Stimulated activated CD4-positive, alpha-beta T cell treated with anti-CD3 and anti-CD28 coated beads, Interleukin-1b, Interleukin-23, amount 100 ng/mL, for 1 hour (primary cell): ENCODE measurements around the gene PRKCE.

Experiments used
- DNase-seq, 2 donors: peaks; one replicate each; pipeline ENCODE4 v3.0.0-alpha.2; 2020; ENCODE audit warnings: low read depth in 2 of 2

PRKCE gene

DNA sequence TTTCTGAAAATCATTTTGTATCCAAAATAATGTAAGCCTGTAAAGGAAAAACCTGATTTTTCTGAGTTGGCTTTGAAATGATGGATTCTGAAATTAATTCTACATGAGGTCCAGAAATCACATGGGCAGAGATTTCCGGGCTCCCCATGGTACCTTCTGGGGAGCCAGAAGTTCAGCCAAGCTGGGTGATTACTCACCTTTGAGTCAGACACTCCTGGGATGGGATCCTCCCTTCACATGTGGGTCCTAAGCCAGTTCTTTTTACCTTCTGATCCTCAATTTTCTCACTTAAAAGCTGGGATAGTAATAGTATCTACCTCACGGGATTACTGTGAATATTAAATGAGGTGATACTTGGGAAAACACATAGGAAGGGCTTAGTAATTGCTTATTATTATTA is 465.9 kb downstream of the PRKCE start:
- no peak for DNase-seq

DNA sequence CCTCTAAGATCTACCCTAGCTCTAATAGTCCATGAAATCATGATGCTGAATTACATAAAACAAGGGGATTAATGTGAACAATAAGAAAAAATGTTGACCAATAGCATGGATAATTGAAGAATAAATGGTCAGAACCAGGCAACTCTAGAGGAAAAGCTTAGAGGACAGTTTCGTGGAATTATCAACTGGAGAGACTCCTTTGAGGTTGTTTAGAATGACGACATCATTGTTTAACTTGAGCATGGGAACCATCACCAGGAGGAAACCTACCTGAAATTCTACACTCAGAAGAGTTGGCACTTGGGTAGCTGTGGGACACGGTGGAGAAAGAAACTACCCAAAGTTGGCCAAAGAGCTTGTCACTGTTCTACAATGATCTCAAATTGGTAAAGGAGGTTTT is 466.5 kb downstream of the PRKCE start:
- no peak for DNase-seq

DNA sequence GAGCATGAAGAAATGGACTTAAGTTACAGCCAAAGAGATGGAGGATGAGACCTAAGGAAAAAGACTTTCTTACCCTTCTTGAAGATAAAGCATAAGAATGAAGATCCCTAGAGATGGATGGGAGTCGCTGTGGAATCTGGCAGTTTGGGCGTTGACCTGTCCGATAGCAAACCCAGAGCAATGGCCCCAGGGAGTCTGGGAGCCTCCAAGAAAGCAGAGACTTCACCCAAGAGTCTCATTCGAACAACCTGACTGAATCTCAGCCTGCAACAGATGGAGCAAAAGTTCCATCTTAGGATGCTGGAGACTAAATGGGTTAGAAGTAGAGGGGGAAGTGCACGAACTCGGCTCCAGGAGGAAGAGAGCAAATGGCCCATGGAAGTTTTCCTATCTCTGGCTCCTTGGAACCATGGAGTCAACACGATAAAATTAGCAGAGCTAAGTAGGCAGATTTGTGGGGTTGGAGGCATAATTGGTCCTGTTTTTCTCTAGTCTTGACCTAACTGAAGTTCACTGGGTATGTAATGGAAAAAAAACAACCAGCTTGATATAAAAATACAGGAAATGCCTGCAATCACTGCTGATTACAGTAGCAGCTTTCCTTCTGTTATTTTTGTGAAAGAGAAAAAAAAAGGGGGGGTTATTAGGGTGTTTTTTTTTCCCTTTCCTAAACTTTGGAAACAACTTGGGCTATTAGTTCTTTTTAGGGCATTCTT is 467.3 kb downstream of the PRKCE start:
- no peak for DNase-seq

DNA sequence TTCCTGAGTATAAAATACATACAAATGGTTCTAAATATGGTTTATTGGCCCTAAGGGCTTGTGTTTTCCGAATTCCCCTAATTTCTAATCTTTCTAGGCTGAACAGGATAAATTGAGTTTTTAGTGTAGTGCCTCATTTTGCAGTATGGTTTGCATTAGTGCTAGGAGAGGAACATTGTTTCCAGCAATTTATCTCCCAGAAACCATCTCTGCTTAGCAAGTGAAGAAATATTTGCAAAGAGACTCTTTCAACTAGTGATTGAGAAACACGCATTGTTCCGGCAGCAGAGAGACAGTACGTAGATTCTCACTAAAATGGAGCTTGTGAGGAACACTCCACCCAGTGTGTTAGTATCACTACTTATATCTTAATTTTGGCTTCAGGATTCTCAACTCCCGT is 468.0 kb downstream of the PRKCE start:
- DNase-seq = no peak

DNA sequence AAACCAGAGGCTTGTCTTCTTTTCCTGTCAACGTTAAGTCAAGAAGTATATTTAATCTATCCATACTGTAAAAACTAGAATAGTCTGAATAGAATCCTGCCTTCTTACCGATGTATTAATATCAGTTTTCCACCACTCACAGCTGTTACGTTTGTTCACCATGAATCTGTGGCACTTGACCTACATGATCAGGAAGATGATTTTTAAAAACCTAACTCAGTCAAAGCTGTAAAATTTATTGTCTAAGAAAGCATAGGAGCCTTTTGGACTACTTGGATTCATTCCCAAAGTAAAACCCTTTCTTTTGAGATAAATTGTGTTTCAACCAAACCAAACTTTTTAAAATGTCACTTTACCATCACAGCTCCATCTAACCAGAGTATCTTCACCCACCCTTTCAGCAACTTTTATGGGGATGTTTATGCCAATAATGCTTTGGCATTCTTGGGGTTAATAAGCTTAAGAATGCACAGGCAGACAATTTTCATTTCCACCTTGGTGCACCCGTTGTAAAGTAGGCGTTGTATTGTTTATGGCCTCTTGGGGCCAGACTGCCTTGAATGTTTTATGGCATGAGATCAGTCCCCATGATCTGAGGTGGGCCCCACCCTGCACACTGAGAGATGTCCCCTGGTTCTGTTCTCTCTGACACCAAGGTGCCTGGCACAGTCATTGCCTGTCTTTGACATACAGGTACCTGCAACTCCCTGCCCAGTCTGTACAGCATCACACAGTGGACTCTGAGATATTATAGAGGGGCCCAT is 469.5 kb downstream of the PRKCE start:
- DNase-seq = no peak

DNA sequence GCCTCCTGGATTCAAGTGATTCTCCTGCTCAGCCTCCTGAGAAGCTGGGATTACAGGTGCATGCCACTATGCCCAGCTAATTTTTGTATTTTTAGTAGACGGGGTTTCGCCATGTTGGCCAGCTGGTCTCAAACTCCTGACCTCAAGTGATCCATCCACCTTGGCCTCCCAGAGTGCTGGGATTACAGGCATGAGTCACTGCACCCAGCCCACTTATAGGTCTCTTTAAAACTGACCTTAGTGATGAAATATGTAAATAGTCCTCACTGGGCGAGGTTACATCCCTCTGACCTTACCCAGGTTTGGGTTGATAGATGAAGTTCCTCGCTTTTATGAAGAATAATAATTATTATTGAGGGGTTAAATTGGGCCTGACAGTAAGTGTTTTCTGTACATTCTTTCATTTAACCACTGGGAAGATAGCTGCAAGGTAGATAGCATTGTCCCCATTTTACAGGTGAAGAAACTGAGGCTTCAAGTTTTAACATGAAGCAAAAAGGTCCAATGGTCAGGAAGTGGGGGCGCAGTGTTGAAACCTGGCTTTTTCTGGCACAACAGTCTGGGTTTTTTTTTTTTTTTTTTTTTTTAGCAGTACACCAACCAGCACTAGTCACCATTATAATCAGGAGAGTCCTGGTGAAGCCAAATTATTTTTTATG is 471.0 kb downstream of the PRKCE start:
- DNase-seq = no peak

DNA sequence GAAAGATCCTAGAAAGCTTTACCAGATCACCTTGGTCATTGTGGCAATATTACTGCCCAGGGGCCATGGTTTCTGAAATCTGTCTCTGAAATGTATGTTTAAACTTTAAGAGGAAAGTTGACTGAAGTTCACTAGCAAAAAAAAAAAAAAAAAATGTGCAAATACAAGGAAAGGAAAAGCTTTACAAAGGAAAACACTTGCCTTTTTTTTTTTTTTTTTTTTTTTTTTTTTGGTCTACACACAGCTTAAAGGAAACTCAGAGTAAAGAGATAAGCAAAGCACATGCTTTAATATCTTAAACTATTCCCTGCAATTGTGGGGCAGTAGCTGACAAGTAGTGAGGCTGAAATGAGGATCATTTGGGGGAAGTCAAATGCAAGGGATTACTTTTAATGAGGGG is 471.5 kb downstream of the PRKCE start:
- DNase-seq = no peak

DNA sequence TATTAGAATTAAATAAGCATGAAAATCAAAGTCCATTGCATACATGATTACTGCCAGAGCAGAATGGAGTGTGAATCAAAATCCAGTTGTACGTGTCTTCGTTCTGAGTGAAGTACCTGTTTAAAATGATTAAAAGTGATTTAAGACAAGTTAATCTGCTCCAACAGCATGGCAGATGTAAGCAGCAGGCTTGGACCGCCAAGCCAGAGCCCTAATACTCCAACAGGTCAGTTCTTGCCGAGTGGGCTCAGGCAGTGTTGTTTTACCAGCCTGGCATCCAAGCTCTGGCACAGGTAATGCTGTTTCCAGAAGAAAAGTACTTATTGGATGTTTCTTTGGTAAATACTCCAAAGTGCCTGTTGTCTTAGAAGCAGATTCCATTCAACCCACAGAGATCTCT is 474.3 kb downstream of the PRKCE start:
- DNase-seq = no peak

DNA sequence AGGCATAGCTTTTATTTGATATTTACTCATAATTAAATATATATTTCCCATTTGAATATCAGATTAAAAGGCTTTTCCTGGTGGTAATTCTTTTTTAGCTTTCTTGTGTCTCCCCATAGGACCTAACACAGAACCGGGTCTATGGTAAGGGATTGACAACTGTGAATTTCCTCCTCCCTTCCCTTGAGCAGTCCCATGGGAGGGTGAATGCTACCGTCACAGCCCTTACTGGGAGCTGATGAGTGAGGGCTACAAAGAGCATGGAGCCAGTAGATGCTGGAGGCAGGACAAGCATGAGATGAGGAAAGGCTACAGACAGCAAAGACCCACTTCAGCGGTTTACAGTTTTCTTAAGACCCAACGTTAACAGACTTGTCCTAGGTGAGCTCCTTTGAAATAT is 475.1 kb downstream of the PRKCE start:
- no peak for DNase-seq

DNA sequence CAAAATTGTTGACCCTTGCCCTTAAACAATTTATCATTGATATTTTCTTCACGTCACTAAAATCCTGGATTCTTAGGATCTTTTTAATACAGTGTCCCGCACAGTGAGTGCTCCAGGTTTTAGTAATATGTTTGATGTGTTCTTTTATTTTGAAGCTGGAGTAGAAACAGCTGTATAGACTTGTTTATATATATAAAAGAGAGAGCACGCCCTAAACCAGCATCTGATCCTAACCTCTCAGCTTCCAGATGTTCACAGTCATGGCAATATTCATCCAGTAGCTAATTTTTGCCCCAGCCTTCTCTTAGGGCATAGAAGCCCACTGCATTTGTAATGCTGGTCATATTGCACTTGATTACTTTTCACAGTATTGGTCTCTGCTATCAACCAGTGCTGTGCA is 475.7 kb downstream of the PRKCE start:
- DNase-seq = no peak

DNA sequence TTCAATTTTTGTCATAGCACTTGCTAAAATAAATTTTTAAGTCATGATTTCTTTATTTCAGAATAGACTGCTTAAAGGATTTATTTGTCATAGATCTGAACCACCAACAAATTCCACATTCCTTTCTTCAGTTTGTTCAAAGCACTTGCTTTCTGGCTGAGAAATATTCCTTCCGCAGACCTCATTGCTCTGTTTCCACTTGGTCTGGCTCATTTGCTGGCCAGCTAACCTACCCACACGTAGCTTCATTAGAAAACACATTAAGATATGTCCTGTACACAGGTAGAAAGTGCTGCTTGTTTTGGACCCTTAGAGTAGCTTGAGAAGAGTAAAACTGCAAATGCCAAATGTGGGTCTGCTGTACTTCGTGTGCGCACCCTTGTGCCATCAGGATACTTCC is 479.0 kb downstream of the PRKCE start:
- DNase-seq = no peak

DNA sequence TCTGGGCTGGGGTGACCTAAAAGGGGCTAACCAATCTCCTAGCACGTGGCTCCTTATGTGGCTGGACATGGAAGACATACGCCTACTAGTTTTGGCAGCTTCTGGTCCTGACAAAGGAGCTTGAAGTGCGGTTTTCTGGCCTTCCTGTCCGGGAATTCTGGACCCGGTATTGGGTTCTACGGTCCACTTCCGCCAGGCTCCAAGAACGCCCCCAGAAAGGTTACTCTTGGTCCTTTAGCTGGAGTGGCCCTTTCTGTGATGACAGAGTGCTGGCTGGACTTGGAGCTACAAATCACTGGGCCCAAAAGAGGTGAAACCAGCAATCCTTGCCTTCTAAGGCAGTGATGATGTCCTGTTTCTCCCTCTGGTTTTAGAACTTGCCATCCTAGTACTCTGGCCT is 481.5 kb downstream of the PRKCE start:
- DNase-seq = no peak

DNA sequence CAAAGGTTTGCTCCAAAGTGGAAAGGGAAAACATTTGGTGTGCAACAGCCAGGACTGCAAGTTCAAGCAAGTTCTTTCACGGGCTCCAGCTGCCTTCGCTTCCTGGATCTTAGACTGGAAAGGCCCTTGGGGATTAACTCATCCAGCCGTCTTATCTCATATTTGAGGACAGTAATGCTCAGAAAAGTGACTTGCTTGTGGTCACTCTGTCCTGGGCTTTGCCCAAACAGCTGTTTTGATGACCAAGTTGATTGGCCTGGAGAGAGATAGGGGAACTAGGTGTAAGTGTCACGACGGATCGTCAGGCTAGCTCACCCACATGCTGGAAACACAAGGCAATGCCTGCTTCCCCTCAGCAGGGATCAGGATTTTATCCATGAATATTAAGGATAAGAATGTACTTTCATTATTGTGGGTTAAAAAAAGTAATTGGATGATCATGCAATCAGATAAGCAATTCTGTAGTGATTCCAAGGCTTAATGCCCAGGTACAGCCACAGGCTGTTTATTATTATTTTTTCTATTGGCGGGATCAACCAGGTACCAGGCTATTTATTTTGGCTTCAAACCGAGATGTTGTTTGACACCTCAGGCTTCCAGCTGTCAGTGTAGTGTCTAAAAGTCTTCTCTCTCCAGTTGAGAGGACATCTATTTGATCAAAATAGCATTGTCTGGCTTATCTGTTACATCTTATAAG is 483.2 kb downstream of the PRKCE start:
- no peak for DNase-seq

DNA sequence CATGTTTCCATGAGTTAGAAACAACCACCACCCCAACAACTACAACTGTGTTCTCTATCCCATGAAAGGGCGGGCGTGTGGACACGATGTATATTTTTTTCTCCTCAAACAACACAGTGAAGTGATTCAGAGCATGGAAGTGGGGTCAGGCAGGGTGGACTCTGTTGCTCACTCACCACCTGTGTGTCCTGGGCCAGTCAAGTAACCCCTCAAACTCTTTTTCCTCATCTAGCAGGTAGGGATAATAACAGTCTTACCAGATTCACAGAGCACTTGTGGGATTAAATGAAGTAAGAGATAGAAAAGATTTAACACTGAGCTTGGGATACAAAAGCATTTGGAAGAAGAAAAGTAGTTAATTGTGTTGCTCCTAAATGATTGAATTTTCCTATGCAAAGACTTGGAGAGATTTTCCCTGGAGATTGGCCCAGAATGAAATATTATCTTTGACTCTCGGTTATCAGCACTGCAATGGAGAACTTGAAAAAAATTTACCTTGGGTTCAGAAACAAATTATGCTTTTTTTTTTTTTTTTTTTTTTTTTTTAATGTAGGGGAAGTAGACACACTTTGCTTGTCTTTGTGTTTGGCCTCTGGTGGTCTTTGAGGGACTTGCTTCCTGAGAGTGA is 483.9 kb downstream of the PRKCE start:
- DNase-seq = no peak

DNA sequence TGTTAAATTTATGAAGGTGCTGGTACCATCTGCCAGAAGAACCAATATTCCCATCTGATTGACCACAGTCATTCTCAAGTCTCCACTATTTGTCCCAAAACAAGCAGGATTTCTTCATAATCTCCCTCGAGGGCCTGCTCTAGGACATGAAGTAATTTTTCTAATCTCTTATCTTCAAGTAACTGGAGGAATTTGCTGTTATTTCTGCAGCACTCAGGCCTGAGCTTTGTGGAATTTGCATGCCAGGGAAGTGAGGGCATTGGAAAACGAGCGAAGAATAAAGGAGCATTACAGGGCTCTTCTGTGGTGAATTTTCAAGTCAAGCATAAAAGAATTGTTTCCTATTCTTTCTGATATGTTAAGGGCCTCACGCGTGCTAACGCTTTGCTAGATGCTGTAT is 484.5 kb downstream of the PRKCE start:
- no peak for DNase-seq

DNA sequence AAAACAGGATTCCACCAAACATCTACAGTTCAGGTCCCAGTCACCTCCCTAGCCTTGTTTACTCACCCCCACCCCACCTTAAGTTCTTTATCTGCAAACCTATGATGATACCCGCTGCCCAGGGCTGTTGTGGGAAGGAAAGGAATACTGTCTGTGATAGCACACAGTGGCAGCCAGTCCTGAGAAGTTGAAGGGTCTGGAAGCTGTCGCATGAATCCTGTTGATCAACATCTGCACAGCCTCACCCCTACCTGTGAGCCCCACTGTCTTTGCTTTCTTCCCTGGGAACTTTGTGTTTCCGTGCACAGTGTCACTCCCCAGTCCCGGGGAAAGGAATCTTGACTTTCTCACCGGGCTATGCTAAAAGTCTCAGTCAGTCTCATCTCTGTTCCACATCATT is 485.0 kb downstream of the PRKCE start:
- no peak for DNase-seq

DNA sequence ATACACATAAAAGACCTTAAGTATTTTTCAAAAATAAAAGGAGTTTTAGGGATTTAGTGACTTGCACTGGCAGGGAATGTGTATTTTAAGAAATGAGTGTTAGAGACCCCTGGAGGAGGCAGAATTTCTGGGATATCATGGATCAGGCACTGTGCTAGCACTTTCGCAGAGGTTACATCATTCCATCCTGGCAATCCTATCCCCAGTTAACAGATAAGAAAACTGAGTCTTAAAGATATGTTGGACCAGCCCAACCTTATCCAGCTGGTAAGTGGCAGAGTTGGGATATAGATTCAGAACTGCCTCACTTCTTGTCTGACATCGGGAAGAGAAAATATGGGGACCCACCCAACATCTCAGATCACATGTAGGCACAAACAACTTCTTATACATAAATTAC is 485.5 kb downstream of the PRKCE start:
- DNase-seq = no peak

DNA sequence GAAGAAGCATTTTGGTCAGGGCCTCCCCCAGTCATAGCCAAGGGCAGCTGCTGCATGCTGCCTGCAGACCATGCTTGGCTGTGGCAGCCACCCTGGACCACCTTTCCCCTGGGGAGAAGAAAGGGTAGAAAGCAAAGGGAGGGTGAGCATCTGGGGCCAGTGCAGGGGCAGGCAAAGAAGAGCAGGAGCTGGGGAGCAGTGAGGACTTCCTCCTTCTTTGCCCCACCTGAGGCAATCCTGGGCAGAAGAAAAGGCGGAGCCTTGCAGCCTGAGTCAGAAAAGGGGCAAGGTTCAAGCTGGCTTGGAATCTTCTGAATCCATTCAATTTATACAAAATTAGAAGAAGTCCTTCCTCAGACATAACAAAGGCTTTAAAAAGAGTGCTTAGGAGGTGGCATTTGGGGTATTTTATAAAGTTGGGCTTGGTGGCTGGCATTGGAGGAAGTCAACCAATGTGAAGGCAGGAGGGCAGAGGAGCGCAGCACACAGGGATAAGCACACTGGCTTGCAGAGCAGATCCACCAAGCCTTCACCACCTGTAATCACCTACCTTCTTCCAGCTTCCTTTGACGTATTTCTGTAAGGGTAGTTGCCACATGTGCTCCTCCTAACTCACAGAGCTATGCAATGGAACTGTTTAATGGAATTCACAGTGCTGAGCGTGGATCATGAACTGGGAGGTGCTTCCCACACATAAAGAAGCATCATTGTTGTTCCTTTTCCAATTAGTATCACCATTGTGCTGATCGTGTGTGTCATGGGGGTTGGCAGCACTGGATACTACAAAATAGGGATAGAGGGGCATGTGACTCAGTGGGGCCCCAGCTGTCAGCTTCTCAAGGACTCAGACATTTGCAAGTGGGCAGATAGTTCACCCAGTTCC is 491.3 kb downstream of the PRKCE start:
- no peak for DNase-seq

DNA sequence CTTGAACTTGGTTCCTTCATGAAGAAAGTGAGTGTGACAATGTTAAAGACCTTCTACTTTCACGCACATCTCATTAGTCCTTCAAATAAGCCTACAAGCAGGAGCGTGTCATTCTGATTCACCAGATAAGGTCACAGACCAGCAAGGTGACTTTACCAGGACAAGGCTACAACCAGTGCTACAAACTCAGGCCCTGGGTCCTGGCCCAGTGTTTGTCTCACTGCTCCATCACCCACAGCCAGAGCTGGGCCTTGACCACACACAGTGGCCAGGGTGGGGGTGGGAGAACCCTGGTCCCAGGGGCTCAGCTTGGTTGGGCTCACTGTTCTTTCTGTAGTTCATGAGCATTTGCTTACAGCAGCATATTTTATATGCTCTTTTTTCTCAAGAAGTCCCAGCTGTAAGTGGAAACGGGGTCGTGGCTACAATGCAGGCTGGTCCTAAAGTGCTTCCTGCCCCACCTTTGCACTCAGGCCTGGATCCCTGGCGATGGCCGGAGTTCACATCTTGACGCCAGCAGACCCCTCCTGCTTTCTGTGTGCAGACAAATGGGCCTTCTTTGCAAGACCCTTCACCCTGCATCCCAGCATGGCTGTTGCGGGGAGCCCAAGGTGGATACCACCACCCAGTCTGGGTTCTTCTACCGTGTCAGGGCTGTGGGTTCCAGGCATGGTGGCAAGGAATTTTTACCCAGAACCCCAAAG is 492.1 kb downstream of the PRKCE start:
- DNase-seq = no peak

DNA sequence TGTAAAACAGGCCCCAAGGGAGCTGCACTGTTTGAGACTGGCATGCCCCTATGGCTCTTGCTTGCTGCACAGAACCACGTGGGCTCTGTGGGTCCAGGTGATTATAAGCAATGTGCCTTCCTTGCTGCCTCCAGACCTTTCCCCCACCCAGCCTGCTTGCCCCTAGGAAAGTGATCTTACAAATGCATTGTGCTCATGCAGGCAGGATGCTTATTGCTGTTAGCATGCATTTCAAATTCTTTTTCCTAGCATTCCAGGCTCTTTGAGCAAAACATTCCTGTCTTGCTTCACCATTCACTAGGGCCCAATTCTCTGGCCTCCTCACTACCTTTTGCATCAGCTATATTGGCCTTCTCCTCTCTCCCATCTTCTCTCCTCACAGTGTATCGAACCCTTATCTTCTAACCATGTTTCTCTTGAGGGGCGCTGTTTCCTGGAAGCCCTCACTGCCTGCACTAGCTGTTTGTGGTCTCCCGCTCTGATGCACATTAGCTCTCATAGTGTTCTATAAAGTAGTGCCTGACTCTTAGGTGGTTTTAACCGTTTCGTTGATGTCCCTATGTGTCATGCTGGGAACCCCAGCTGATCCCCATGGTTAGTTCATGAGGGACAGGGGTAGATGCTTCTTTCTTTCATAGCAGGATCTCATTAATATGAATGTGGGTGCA is 492.8 kb downstream of the PRKCE start:
- no peak for DNase-seq
